NCI-H2171 treated with DMSO at 0.1 percent for 48 hours (cell line): ENCODE measurements around the gene CYSTM1.
A peak's percentile ranks its signal among the peaks of the same experiment; 100 is the strongest.
"Not testable (repeated sequence)": the region's sequence is repeated elsewhere in the genome, so short reads cannot be mapped to it uniquely, and the experiment has no call there.

ENCODE experiments used
- DNase-seq: peaks from one replicate; lab custom pipeline; 2025; lab: John Stamatoyannopoulos, UW

The CYSTM1 gene

GRCh38 chr5:140150201-140150600 lies 24.8 kb upstream of the CYSTM1 start:
- no peak for DNase-seq

DNA sequence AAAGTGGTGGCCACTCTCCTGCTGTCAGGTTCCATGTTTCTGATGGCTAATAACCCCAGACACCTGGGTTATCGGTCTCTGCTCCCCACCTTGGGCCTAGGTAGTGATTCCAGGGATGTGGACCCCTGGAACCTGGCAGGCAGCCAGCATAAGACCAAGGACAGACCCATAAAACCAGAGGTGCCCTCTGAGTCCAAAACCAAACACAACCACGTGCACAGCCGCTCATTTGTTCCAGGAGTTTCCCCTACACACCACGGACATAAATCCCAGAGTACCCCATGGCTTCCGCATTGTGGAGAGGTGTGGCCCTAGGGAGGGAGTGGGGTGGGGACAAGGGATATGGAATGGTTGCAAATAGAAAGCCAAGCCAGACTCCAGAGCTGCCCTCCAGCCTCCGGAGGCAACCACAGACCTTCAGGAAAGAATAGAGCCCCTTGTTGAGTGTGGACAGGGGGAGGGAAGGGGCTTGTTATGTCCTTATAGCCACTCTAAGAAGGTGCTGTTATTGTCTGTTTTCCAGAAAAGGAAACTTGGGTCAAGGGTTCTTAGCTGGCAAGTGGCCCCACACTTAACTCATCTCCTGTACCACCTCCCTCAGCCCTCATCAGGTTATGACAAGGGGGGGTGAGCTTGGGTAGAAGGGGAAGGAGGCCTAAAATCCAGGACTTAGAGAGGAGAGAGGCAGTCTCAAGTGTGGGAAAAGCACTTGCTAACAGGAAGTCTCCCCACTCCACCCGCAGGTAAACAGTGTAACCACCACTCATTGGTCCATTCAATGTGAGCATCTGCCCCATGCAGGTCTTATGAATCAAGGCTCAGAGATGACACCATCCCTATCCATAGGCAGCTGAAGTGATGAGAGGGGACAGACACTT lies 23.6 kb upstream of the CYSTM1 start:
- no peak for DNase-seq

- no peak for DNase-seq
Measured at GRCh38 chr5:140152022-140152999, 22.7 kb upstream of the CYSTM1 start.

DNA sequence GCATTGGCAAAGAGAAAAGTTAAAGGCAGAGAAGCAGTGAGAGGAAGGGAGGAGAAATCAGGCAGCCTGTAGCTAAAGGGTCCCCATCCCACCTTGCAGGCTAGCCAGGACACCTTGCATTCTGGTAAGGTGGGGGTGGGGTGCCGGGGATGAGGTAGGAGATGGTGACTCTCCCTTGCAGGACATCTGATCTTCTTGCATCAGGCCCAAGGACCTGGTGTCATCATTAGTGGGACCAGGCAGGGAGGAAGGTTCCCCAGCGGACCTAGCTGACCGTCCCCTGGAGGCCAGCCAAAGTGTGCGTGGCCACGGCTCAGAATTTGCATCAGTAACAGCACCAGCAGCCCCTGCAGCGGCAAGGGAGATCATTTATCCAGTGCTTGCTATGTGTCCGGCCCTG lies 21.7 kb upstream of the CYSTM1 start:
- no peak for DNase-seq

DNA sequence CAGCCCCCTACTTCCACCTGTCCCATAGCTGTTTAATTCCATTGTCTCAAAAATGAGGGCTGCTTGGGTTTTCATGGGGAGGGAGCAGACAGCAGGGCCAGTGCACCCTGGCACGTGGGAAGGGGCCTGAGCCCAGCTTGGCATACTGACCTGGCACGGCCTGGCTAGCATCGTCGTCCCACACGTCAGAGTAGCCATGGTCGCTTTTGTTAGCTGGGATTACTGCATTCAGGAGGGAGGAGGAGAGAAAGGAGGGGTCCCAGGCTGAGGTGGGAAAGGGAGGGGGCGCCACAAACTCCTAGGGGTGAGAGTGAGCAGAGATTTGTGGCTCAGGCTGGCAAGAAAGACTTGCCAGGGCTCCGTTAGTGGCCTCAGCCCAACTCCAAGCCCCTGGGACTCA lies 21.1 kb upstream of the CYSTM1 start:
- no peak for DNase-seq

DNA sequence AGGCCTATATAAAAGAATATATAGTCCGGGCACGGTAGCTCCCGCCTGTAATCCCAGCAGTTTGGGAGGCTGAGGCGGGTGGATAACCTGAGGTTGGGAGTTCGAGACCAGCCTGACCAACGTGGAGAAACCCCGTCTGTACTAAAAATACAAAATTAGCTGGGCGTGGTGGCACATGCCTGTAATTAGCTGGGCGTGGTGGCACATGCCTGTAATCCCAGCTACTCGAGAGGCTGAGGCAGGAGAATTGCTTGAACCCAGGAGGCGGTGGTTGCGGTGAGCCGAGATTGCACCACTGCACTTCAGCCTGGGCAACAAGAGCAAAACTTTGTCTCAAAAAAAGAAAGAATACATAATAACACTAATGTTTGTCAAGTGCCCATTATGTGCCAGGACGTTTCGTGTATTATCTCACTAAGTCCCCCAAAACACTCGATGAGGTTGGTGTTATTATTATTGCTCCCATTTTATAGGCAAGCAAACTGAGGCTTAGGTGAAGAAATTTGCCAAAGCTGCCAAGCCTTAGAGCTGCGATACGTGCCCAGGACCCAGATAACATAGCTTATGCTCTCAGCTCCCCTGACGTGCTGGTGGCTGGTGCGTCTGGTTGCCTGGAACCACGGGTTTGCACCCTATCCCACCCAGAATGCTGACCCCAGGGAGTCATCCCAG lies 20.1 kb upstream of the CYSTM1 start:
- not testable (repeated sequence) for DNase-seq

DNA sequence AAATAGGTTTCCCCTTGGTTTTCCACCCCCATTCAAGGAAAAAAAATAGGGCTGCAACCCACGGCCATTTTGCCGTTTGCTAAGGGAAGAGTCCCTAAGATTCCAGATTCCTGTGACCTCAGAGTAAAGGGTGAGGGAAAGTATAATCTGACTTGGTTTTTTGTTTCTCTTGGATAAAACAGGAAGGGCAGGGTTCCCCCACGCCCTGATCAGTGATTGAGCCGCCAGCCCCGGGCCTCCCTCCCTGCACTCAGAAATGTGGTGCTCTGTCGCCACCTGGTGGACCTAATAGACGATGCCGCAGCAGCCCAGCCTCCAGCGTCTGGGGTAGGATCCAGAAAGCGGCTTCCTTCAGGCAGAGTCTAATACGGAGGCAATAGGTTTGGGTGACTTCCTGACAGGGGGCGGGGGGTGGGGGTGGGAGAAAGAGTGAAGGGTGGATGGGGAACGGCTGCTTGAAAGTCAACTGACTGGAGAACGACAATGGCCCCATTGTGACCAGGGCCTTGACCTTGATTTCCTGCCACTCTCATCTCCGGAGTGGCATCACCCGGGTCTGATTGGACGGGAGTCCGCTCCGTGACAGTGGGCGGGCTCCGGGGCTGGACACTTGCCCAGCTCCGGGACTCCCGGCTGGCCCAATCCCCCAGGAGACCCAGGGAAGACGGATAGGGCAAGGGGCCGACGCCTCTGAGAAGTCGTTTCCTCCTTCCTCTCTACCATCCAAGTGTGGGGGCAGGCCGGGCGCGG lies 17.8 kb upstream of the CYSTM1 start:
- DNase-seq = peak; percentile 57

DNA sequence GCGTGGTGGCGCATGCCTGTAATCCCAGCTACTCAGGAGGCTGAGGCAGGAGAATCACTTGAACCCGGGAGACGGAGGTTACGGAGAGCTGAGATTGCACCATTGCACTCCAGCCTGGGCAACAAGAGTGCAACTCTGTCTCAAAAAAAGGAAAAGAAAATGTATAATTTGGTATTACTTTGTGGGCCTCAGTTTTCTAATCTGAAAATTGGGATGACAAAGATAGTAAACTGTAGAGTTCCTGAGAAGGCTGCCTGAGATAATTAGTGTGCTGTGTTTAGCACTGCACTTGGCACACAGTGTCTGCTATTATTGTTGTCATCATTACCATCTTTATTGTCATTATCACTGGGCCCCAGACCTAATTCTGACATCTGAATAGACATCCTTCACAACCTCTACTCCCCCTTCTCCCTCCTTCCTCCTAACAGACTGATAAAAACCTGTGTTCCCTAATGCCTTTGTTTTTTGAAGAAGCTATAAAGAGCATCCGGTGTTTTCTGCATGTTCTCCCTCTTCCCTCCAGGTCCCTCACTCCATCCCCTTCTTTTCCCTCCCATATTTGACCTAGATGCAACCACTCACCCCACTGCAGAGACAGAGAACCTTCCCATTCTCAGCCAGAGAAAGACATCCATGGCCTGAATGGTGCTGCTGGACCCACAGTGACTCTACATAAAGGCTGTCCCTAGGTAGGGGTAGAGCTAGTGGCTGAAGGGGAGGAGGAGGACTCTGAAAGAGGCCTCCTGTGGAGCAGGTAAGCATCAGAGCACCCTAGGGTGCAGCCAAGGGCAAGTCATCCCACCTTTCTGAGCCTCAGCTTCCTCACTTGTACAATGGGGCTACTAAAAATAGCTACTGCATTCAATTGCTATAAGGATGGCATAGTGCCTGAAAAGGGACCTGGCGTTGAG lies 15.7 kb upstream of the CYSTM1 start:
- no peak for DNase-seq

DNA sequence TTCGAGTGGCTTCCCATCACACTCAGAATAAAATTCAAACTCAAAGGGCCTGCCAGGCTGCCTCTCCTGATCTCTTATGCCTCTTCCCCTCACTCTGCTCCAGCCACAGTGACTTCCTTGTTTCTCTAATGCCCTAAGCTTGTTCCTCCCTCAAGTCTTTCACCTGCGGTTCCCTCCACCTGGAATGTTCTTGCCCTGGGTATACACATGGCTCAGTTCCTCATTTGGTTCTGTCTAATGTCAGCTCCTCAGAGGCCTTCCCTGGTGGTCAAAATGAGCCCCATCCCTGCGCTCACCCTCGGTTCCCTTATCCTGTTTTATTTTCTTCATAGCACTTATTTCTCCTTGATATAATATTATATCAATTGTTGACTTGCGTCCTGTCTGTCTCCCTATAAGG lies 12.7 kb upstream of the CYSTM1 start:
- DNase-seq = no peak

DNA sequence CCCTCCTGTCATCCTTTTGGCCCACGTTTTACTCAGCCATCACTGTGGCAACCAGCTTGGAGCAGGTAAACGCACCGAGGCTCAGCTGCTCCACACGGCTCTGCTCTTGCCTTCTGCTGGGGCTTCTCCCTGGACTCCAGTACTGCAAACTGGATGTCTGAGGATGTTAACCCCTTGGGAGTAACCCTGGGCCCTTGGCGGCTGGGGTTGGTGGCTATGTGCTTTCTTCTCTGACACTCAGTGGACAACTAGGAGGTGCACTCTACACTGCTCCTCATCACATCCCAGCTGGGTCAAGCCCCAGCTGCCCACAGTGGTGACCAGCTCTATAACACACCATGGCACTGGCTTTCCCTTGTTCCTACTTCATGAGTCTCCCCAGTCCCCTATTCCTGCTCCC lies 12.2 kb upstream of the CYSTM1 start:
- DNase-seq = no peak

DNA sequence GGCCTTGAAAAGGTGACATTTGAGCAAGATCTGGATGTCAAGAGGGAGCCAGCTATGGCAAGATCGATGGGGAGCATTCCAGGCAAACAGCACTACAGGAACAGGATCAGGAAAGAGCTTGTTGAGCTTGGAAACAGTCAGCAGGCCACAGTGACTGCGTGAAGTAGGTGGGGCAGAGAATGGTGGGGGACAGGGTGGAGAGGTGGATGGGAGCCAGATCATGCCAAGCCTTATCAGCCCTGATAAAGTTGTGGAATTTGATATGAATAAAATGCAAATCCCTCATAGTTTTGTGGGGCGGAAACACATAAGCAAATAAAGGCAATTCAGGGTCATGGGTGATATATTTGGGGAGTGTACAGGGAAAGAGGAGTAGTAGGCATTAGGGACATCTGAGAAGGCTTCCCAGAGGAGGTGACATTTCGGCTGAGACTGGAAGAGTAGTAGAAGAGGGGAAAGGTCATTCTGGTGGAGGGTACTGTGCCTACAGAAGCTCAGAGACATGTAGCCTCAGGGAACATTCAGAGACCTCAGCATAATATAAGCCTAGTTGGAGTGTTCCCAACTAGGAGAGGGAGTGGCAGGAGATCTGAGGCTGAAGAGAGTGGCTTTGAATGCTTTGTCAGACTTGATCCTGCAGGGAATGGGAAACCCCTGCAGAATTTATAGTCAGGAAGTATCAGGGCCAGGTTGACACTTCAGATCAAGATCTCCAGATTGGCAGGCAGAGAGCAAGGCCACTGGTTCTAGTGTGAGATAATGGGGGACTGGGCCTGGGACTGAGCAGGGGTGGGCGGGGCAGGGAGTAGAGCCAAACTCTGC lies 9.7 kb upstream of the CYSTM1 start:
- no peak for DNase-seq

DNA sequence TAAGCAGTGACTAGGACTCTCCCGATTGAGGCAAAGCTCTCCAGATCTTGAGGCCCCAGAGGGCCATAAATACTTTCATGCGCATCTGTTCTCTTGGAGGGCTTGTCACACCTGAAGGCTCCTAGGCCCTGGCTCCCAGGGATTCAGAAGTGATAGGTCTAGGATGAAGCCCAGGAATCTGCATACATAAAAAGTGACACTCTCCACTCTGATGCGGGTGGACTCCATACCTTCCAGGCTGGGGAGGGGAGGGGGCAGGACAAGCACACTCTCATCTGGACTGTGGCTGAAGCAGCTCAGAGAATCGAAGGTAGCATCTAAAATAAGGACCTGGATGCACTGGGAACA lies 9.1 kb upstream of the CYSTM1 start:
- DNase-seq = peak; percentile 3

DNA sequence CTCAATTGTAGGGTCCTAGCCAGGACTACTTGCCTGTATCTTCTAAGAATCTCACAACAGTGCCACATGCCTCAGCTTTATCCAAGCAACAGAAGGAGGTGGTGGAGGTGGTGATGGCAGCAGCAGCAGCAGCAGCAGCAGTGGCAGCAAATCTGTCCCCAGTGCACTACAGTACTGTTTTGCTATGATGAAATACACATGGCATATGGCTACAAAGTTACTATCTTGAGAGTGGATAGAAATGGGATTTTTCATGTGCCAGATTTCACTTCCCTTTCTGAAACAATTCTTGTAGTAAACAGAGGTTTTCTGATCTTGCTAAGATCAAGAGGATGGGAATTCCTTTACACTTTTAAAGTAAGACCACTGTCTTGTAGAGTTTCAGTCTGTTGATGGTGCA lies 8.1 kb upstream of the CYSTM1 start:
- DNase-seq = no peak

- DNase-seq = no peak
Measured at GRCh38 chr5:140168371-140168770, 6.6 kb upstream of the CYSTM1 start.

- no peak for DNase-seq
Measured at GRCh38 chr5:140169410-140169809, 5.6 kb upstream of the CYSTM1 start.

GRCh38 chr5:140172483-140172882 lies 2.5 kb upstream of the CYSTM1 start:
- DNase-seq = no peak

DNA sequence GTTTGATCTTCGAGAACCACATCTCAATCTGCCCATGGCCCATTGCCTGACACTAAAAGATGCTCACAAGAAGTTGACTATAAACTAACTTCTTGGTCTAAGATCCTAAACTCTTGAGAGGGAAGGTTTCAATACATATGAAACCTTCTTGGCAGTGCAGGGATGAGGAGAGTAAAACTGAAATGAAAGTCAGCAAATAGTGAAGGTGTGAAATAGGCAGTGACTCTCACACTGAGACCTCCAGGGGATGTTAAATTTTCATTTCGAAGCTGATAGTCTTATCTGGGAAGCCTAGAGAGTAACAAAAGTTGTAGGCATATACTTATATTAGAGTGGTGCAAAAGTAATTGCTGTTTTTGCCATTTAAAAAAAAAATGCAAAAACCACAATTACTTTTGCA lies 974 bp upstream of the CYSTM1 start:
- DNase-seq = no peak

GRCh38 chr5:140175367-140176030 lies 511 bp downstream of the CYSTM1 start:
- DNase-seq = peak; percentile 72

DNA sequence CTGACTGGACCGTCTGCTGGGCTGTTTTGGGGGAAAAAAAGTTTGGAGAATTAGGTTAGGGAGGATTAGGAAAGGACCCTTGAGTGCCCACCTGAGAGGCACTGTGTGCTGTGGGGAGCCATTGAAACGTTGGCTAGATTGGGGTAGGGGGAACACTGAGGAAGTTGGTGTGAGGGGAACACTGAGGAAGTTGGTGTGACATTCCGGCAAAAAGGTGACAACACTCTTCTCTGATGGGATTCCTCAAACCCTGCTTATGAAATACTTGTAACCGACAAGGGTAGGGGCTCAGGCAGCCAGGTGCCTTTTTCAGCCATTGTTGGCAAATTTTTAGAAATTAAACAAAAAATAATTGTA lies 1.0 kb downstream of the CYSTM1 start:
- DNase-seq = no peak
